Stimulated activated CD8-positive, alpha-beta memory T cell treated with anti-CD3 and anti-CD28 coated beads, Interleukin-12 subunit alpha, Interleukin-12 subunit beta, amount 100 ng/mL, for 4 hours (primary cell): ENCODE results near the gene ADD1.

ENCODE experiments used
- DNase-seq: peaks from one replicate; pipeline ENCODE4 v3.0.0-alpha.2; 2020; ENCODE audit warnings: low read depth

Gene ADD1

GRCh38 chr4:2822461-2823300, 21.0 kb upstream of the ADD1 start:
- no peak for DNase-seq

GRCh38 chr4:2823301-2823670, 20.4 kb upstream of the ADD1 start:
- DNase-seq = no peak

- no peak for DNase-seq
Observed at GRCh38 chr4:2823671-2824328, 19.8 kb upstream of the ADD1 start.

- no peak for DNase-seq
Observed at GRCh38 chr4:2824329-2824835, 19.3 kb upstream of the ADD1 start.

- DNase-seq = no peak
Observed at GRCh38 chr4:2824836-2825381, 18.7 kb upstream of the ADD1 start.

- DNase-seq = no peak
Observed at GRCh38 chr4:2825740-2826139, 17.9 kb upstream of the ADD1 start.

- no peak for DNase-seq
Observed at GRCh38 chr4:2827071-2827873, 16.4 kb upstream of the ADD1 start.

- DNase-seq = no peak
Observed at GRCh38 chr4:2827874-2828751, 15.5 kb upstream of the ADD1 start.

- no peak for DNase-seq
Observed at GRCh38 chr4:2828758-2829181, 14.9 kb upstream of the ADD1 start.

- DNase-seq = no peak
Observed at GRCh38 chr4:2829321-2829932, 14.2 kb upstream of the ADD1 start.

GRCh38 chr4:2829933-2830451, 13.7 kb upstream of the ADD1 start:
- no peak for DNase-seq

- DNase-seq = no peak
Observed at GRCh38 chr4:2830632-2831610, 12.7 kb upstream of the ADD1 start.

- no peak for DNase-seq
Observed at GRCh38 chr4:2831611-2832308, 11.9 kb upstream of the ADD1 start.

GRCh38 chr4:2832309-2832980, 11.2 kb upstream of the ADD1 start:
- DNase-seq = no peak

GRCh38 chr4:2832981-2833670, 10.5 kb upstream of the ADD1 start:
- DNase-seq = no peak

- DNase-seq = no peak
Observed at GRCh38 chr4:2833671-2834000, 10.0 kb upstream of the ADD1 start.
